NB4 (cell line): ENCODE results near the gene MYL6.

Source experiments
- DNase-seq: peaks from one replicate; pipeline ENCODE4 v3.0.0; 2010; ENCODE audit warnings: low read depth
- H3K4me3 ChIP-seq: one replicate; pipeline ENCODE4 v1.5.1; 2011; ENCODE audit warnings: mild to moderate bottlenecking, low read depth, low read length, moderate library complexity
- CTCF ChIP-seq: IDR thresholded peaks from one replicate; pipeline ENCODE4 v1.5.1; 2012; ENCODE audit warnings: low read depth, low read length
- MAX ChIP-seq: IDR thresholded peaks from 2 replicates; pipeline ENCODE4 v1.6.1; 2011; ENCODE audit warnings: low read depth, low read length
- MYC ChIP-seq: IDR thresholded peaks from 2 replicates; pipeline ENCODE4 v1.6.1; 2011; ENCODE audit warnings: low read depth, low read length
- POLR2A ChIP-seq: IDR thresholded peaks from 2 replicates; pipeline ENCODE4 v1.6.1; 2011; ENCODE audit warnings: mild to moderate bottlenecking; ENCODE audit not compliant: insufficient read length; ENCODE audit errors: extremely low read depth

The MYL6 gene

GRCh38 chr12:56141946-56142784, 16.0 kb upstream of the MYL6 start:
- DNase-seq = no peak
- H3K4me3 ChIP-seq = no peak overlapping the region
- no peak for TF ChIP-seq POLR2A
- TF ChIP-seq MAX = no peak
- no peak for TF ChIP-seq CTCF
- no peak for TF ChIP-seq MYC

GRCh38 chr12:56143217-56143616, 14.9 kb upstream of the MYL6 start:
- no peak overlapping the region for H3K4me3 ChIP-seq
- TF ChIP-seq MYC (no peak), CTCF (no peak), POLR2A (no peak), MAX (no peak)
- DNase-seq = no peak

GRCh38 chr12:56143870-56144269, 14.3 kb upstream of the MYL6 start:
- no peak for DNase-seq
- TF ChIP-seq MAX (no peak), CTCF (no peak), POLR2A (no peak), MYC (no peak)
- no peak overlapping the region for H3K4me3 ChIP-seq

- no peak overlapping the region for H3K4me3 ChIP-seq
- DNase-seq = no peak
- no peak for TF ChIP-seq MAX
- no peak for TF ChIP-seq MYC
- no peak for TF ChIP-seq POLR2A
- TF ChIP-seq CTCF = no peak
Measured at GRCh38 chr12:56145217-56145616, 12.9 kb upstream of the MYL6 start.

GRCh38 chr12:56146492-56147460, 11.4 kb upstream of the MYL6 start:
- peak; percentile 39 for DNase-seq
- H3K4me3 ChIP-seq = no peak overlapping the region
- TF ChIP-seq MYC (no peak), POLR2A (no peak), MAX (no peak), CTCF (no peak)
